ENCODE results near the gene EXOC1. TPM values are rescaled to one million over a fixed set of nuclear protein-coding genes. Genes with fewer than 3 reads are reported as not detected.
A peak's percentile ranks its signal among the peaks of the same experiment; 100 is the strongest.

Gene EXOC1
- total RNA-seq (10 to 100 TPM; 33.1 to 52.8 (median 46.2) TPM), polyA plus RNA-seq (10 to 100 TPM; 15.6 to 22.3 (median 20.8) TPM)
- long read RNA-seq, donor 1, partial matches to known transcripts = 15 of 24 reads
- long read RNA-seq, donor 1, other reads (novel, unspliced or antisense) = 5 of 24 reads
- long read RNA-seq, donor 2, partial matches to known transcripts = 0 of 1 reads
- long read RNA-seq, donor 2, other reads (novel, unspliced or antisense) = 0 of 1 reads

- WGBS, 5 donors = 0 to 1% (median 0%) methylated on average over 44 to 50 of the region's 50 CpGs
- H3K4me3 ChIP-seq = peak within 1 kb of the TSS; percentile 69 to 90 (median 83)
- H3K27ac ChIP-seq = peak within 1 kb of the TSS; percentile 73 to 91 (median 87)
- peak; percentile 99 for DNase-seq
- H3K9me3 ChIP-seq = peaks cover 0 to 7% (median 0%) of the 10 kb centered on the region in 8 donors
- peak in 1 of 3 donors; percentile 38 for TF ChIP-seq POLR2A (IDR thresholded peaks at IDR 0.05)
- TF ChIP-seq POLR2AphosphoS5 (IDR thresholded peaks at IDR 0.05) = peak; percentile 93 to 95 (median 93)
- TF ChIP-seq CTCF (IDR thresholded peaks at IDR 0.05 in 8 of 11, conservative IDR thresholded peaks at IDR 0.05 in 3 of 11) = peak in 1 of 11 experiments; percentile 26
- peaks cover 15 to 52% (median 27%) of the 10 kb centered on the region in 6 donors for H3K4me1 ChIP-seq
- H3K36me3 ChIP-seq = peaks cover 0 to 13% (median 0%) of the 10 kb centered on the region in 6 donors
- H3K27me3 ChIP-seq (replicated peaks in 1 of 7) = peaks cover 0 to 6% (median 0%) of the 10 kb centered on the region in 7 donors
- intact Hi-C loops (cut with DNase I; ENCODE audit: low total_unique reads) = loop anchor here (10.0 kb wide), 1 partner anchor 91 kb away; the partner anchor contains the start of gene CEP135
These were observed at the start of gene EXOC1 for GRCh38 chr4:55853484-55854046. EXOC1 (plus strand) TSS chr4:55853648; CDS start chr4:55858324, 4,676 bp downstream.

- no peaks in the 10 kb centered on the region for H3K4me1 ChIP-seq
- peaks cover 0 to 3% (median 0%) of the 10 kb centered on the region in 7 donors for H3K27me3 ChIP-seq (replicated peaks in 1 of 7)
- TF ChIP-seq POLR2AphosphoS5 (IDR thresholded peaks at IDR 0.05) (no peak), CTCF (IDR thresholded peaks at IDR 0.05 in 8 of 11, conservative IDR thresholded peaks at IDR 0.05 in 3 of 11) (no peak), POLR2A (IDR thresholded peaks at IDR 0.05) (no peak)
- H3K36me3 ChIP-seq = no peaks in the 10 kb centered on the region
- intact Hi-C loops (cut with DNase I; ENCODE audit: low total_unique reads) = no loop called here
- no peaks in the 10 kb centered on the region for H3K9me3 ChIP-seq
- no peak overlapping the region for H3K4me3 ChIP-seq
- DNase-seq = no peak
- no peak overlapping the region for H3K27ac ChIP-seq
These were observed 45.9 kb upstream of the EXOC1 start for GRCh38 chr4:55807556-55807955.

DNA sequence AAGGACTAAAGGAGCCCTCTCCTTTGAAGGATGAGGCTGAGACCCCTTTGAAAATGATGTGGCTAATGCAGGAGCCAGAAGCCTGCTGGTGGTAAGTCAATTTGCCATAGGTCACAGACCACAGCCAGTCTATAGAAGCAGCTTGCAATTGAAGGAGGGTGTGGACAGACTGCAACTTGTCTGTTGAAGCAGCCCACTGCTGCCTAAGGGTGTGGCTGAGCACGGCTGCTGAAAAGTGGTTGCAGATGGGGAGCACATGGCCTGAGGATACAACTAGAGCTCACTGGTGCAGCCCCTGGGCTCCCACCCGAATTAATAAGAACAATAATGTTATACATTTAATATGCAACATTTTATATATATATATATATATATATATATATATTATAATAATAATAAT, 45.3 kb upstream of the EXOC1 start:
- H3K36me3 ChIP-seq = no peaks in the 10 kb centered on the region
- no peaks in the 10 kb centered on the region for H3K9me3 ChIP-seq
- no peak overlapping the region for H3K4me3 ChIP-seq
- intact Hi-C loops (cut with DNase I; ENCODE audit: low total_unique reads) = no loop called here
- TF ChIP-seq CTCF (IDR thresholded peaks at IDR 0.05 in 8 of 11, conservative IDR thresholded peaks at IDR 0.05 in 3 of 11) (no peak), POLR2A (IDR thresholded peaks at IDR 0.05) (no peak), POLR2AphosphoS5 (IDR thresholded peaks at IDR 0.05) (no peak)
- H3K4me1 ChIP-seq = no peaks in the 10 kb centered on the region
- no peak for DNase-seq
- no peak overlapping the region for H3K27ac ChIP-seq
- WGBS, 5 donors = 73 to 79% (median 75%) methylated on average over 2 of the region's 2 CpGs
- peaks cover 0 to 3% (median 0%) of the 10 kb centered on the region in 7 donors for H3K27me3 ChIP-seq (replicated peaks in 1 of 7)

DNA sequence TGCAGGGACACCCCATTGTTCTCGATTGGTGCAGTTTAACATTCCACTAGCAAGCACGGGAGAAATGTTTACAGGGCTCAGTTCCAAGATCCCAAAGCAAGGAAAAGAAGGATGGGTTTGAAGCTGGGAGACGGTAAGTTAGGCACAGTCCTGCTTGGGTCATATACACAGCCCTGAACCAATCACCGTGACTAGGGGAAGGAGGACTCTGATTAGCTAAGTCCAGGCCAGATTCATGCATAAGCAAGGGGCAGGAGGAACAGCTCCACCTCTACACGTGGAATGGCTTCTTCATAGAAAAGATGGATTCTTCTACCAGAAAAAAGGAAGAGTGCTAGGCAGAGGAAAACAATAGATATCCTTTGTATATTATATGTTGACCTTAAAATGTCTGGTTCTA, 44.8 kb upstream of the EXOC1 start:
- intact Hi-C loops (cut with DNase I; ENCODE audit: low total_unique reads) = no loop called here
- Histone ChIP-seq H3K4me1 (no peaks in the 10 kb centered on the region), H3K4me3 (no peak overlapping the region), H3K27ac (no peak overlapping the region), H3K9me3 (no peaks in the 10 kb centered on the region), H3K36me3 (no peaks in the 10 kb centered on the region), H3K27me3 (replicated peaks in 1 of 7) (peaks cover 0 to 3% (median 0%) of the 10 kb centered on the region in 7 donors)
- DNase-seq = no peak
- TF ChIP-seq POLR2AphosphoS5 (IDR thresholded peaks at IDR 0.05) (no peak), CTCF (IDR thresholded peaks at IDR 0.05 in 8 of 11, conservative IDR thresholded peaks at IDR 0.05 in 3 of 11) (no peak), POLR2A (IDR thresholded peaks at IDR 0.05) (no peak)
- 67 to 83% (median 79%) methylated on average over 5 of the region's 5 CpGs for WGBS, 5 donors

Data from spleen (tissue), 13 donors.